Measurements from ENCODE around the gene NAA25.
"Not testable (repeated sequence)": the region's sequence is repeated elsewhere in the genome, so short reads cannot be mapped to it uniquely, and the experiment has no call there.

The NAA25 gene

DNA sequence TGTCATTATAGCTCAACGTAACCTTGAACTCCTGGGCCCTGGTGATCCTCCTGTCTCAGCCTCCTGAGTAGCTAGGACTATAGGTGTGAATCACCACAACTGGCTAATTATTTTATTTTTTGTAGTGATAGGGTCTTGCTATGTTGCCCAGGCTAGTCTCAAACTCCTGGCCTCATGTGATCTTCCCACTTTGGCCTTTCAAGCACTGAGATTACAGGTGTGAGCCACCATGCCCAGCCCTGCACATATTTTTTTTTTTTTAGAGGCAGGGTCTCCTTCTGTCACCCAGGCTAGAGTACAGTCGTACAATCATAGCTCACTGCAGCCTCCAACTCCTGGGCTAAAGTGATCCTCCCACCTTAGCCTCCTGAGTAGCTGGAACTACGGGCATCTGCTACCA lies 104.5 kb downstream of the NAA25 start:
- no peaks in the 10 kb centered on the region for H3K27me3 ChIP-seq (ENCODE audit: insufficient read depth, low read depth, severe bottlenecking)
- TF ChIP-seq CTCF (IDR thresholded peaks at IDR 0.05; ENCODE audit: low read depth, low read length), result no peak
- DNase-seq, result no peak
- H3K9me3 ChIP-seq (ENCODE audit: severe bottlenecking), result no peaks in the 10 kb centered on the region
- no peak overlapping the region for H3K27ac ChIP-seq
- H3K36me3 ChIP-seq, result no peaks in the 10 kb centered on the region; the same call in 1 of the 2 replicates
- no peak overlapping the region for H3K4me3 ChIP-seq (ENCODE audit: low read depth, low read length)

GRCh38 chr12:112001576-112001975 lies 107.0 kb downstream of the NAA25 start:
- no peak for DNase-seq
- no peaks in the 10 kb centered on the region; the same call in 1 of the 2 replicates for H3K36me3 ChIP-seq
- no peaks in the 10 kb centered on the region for H3K9me3 ChIP-seq (ENCODE audit: severe bottlenecking)
- H3K27me3 ChIP-seq (ENCODE audit: insufficient read depth, low read depth, severe bottlenecking), result no peaks in the 10 kb centered on the region
- H3K4me3 ChIP-seq (ENCODE audit: low read depth, low read length), result no peak overlapping the region
- TF ChIP-seq CTCF (IDR thresholded peaks at IDR 0.05; ENCODE audit: low read depth, low read length), result no peak
- no peak overlapping the region for H3K27ac ChIP-seq

DNA sequence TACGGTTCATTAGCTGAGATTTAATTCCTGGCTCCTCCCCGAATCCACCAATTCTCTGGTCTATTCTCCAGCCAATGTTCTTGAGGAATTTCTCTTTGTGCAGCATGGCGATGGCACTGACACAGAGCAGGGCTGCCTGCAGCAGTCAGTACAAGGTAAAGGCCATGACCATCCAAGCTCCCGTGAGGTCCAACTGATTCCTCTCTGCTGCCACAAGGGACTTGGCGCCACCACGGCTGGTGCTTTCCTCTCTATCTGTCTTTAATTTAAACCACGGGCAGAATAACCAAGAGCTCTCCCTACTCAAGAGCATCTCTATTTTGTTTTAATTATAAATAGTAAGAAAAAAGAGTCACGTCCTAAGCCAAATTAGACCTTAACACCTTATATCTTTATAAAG lies 107.8 kb downstream of the NAA25 start:
- Histone ChIP-seq H3K36me3 (no peaks in the 10 kb centered on the region; the same call in 1 of the 2 replicates), H3K4me3 (ENCODE audit: low read depth, low read length) (no peak overlapping the region), H3K9me3 (ENCODE audit: severe bottlenecking) (no peaks in the 10 kb centered on the region), H3K27me3 (ENCODE audit: insufficient read depth, low read depth, severe bottlenecking) (no peaks in the 10 kb centered on the region), H3K27ac (no peak overlapping the region)
- no peak for TF ChIP-seq CTCF (IDR thresholded peaks at IDR 0.05; ENCODE audit: low read depth, low read length)
- DNase-seq, result no peak

GRCh38 chr12:111999129-111999528 lies 109.5 kb downstream of the NAA25 start:
- H3K9me3 ChIP-seq (ENCODE audit: severe bottlenecking); H3K36me3 ChIP-seq; H3K4me3 ChIP-seq (ENCODE audit: low read depth, low read length); H3K27ac ChIP-seq; DNase-seq; H3K27me3 ChIP-seq (ENCODE audit: insufficient read depth, low read depth, severe bottlenecking): not testable (repeated sequence)

DNA sequence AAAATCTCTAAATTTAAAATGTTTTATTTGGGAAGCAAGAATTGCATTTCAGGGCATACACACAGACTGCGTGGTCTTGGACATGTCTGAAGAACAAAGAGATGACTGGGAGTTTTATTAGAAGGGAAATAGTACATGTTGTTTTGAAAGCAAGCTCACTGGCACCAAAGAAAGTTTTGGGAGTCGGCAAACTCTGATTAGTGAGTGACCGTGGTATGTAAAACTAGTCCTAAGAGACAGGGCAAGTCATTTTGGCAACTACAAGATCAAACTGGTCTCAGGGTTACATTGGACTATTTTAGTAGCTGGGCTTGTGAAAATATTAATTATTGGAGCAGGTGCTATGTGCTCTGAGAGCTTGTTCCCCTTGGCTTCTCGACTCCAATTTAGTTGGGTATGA lies 110.6 kb downstream of the NAA25 start:
- Histone ChIP-seq H3K4me3 (ENCODE audit: low read depth, low read length) (no peak overlapping the region), H3K36me3 (no peaks in the 10 kb centered on the region; the same call in 1 of the 2 replicates), H3K9me3 (ENCODE audit: severe bottlenecking) (no peaks in the 10 kb centered on the region), H3K27ac (no peak overlapping the region), H3K27me3 (ENCODE audit: insufficient read depth, low read depth, severe bottlenecking) (no peaks in the 10 kb centered on the region)
- DNase-seq, result no peak
- no peak for TF ChIP-seq CTCF (IDR thresholded peaks at IDR 0.05; ENCODE audit: low read depth, low read length)

DNA sequence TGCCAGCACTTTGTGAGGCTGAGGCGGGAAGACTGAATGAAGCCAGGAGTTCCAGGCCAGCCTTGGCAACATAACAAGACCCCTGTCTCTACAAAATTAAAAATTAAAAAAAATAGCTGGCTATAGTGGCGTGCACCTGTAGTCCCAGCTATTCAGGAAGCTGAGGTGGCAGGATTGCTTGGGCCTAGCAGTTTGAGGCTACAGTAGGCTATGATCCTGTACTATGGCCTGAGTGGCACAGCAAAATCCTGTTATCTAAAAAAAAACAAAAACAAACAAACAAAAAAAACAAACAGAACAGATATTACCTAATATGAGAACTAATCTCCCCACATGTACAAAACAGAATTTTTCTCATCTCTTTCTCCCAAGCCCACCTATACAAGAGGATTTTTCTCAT lies 111.3 kb downstream of the NAA25 start:
- TF ChIP-seq CTCF (IDR thresholded peaks at IDR 0.05; ENCODE audit: low read depth, low read length), result no peak
- Histone ChIP-seq H3K27ac (no peak overlapping the region), H3K4me3 (ENCODE audit: low read depth, low read length) (no peak overlapping the region), H3K9me3 (ENCODE audit: severe bottlenecking) (no peaks in the 10 kb centered on the region), H3K27me3 (ENCODE audit: insufficient read depth, low read depth, severe bottlenecking) (no peaks in the 10 kb centered on the region), H3K36me3 (no peaks in the 10 kb centered on the region; the same call in 1 of the 2 replicates)
- DNase-seq, result no peak

Data from WERI-Rb-1 (cell line).